H1 (cell line): ENCODE results near the gene ZNF620. TPM values are rescaled to one million over a fixed set of nuclear protein-coding genes. Genes with fewer than 3 reads are reported as not detected.

Experiments
- CHD7 ChIP-seq: fragments of 300-600 bp; sonication (generic); IDR thresholded peaks from 2 replicates; pipeline ENCODE4 v1.7.1; 2012; ENCODE audit warnings: low read length, moderate library complexity, mild to moderate bottlenecking, inconsistent platforms; ENCODE audit not compliant: insufficient replicate concordance
- polyA plus RNA-seq, 7 experiments: library from polyadenylated mRNA; depleted of rRNA in 3 of 7; stranded (reverse) in 5 of 7; unstranded in 2 of 7; fragments of >200 nt in 5 of 7; fragments of 200-250 nt in 2 of 7; gene quantifications; 1 replicate in 5 of 7; 2 replicates in 1 of 7; 4 replicates in 1 of 7; pipeline versions ENCODE4 v1.2.1 to v1.2.3, GENCODE V29; 2011 to 2013; ENCODE audit warnings: missing spikeins in 2 of 7, mixed read lengths in 2 of 7
- total RNA-seq: library from RNA; stranded (reverse); fragmentation: NEBNext Ultra II Directional; extraction: Animal tissue kit (Norgen Biotek cat#: 25700); gene quantifications from 2 replicates; pipeline ENCODE4 v1.2.1, GENCODE V29; 2021

The ZNF620 gene
- total and polyA plus RNA-seq, 2 of the 8 experiments (the other 6 are each of a cell fraction or from before 2014, with no cell fraction given) = 5.1 to 20.2 TPM

- TF ChIP-seq CHD7 = no peak
Measured at GRCh38 chr3:40550167-40550566, 44.3 kb downstream of the ZNF620 start (continued).
